ENCODE results near the gene SLC12A5.
"Not testable (repeated sequence)": the region's sequence is repeated elsewhere in the genome, so short reads cannot be mapped to it uniquely, and the experiment has no call there.

Gene SLC12A5

DNA sequence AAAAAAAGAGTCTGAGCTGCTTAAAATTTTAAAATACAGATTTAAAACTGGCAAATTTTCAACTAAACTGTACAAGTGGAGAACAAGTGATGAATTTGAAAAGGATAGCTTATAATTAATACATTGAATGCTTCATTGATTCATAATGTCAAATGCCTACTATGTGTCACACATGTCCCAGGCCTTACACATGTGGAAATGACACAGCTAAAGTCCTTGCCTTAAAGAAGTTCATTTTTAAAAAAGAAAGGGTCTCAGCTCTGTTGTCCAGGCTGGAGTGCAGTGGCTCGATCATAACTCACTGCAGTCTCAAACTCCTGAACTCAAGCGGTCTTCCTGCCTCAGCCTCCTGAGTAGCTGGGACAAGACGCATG, 55.8 kb downstream of the SLC12A5 start:
- DNase-seq: no peak

DNA sequence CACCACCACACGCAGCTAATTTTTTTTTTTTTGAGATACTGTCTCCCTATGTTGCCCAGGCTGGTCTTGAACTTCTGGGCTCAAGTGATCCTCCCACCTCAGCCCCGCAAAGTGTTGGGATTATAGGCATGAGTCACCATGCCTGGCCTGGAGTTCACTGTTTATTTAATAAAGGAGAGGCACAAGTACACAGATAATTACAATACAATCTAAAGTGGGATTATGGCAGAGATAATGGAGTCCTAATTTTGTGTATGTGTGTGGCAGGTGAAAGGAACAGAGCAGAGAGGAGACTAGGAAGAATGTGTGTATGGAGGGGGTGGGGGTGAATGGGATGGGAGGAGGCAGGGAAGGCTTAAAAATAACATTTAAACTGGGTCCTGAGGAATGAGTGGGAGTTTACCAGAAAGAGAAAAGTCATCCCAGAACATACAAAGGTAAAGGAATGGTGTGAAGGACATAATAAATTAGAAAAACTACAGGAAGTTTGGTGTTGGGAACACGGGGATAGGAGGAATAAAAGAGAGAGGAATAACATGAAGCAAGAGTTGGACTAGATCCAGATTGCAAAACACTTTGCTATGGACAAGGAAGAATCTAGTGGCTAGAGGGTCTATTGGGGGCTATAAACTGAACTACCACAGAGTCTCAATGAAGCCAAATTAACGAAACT, 56.3 kb downstream of the SLC12A5 start:
- no peak for DNase-seq

DNA sequence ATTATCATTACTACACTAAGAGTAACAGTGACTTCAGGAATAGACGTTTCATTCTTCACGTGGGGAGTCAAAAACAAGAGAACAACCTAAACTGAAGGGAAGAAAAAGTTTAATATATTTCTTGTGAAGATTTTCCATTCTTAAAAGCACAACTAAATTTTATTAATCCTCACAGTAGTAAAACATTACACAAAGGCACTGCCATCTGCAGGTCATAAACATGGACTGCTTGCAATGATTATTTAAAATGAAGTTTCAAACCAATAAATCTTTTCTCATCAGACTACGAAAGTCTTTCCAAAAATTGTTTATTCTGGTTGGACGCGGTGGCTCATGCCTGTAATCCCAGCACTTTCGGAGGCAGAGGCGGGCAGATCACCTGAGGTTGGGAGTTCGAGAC, 58.1 kb downstream of the SLC12A5 start:
- DNase-seq: no peak

DNA sequence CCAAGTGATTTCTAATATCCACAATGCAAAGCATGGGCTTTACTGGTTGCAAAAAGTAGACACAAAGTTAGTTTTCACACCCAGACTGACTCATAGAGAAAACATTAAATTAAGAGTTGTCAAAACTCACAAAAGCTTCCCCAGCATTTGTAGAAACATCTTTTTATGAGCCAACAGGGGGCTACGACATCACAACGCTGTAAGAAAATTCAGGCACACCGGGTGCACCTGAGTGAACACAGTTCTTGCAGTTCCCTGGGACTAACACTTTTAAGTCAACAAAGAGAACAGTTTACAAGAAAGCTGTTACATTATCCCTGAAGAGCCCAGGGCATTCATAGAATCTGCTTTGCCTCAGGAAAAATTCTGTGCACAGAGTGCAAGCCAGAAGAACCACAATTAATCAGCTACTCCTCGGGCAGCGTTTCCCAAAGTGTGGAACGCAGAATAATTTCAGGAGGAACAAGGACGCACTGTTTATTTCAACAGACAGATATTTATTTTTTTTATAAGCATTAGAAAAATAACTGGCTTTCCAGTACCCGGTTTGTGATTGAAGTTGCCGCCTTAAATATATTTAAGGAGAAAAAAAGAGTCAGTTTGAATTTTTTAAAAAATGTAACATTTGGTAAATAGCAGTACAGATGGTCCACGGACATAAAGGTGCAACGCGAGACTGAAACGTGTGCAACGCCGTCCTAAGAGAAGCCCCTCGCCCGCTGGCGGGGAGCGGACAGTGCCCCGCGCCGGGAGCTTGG, 59.6 kb downstream of the SLC12A5 start:
- no peak for DNase-seq

DNA sequence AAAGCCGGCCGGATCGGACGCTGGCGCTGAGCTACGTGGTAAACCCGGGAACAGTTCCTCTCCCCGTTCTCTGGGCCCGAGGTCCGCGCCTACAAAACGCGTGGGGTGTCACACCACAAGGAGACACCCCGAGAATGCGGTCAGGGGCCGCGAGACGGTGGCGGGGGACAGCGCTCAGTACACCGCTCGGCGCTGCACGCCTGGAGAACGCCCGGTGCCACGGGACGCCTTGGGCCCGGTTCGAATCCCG, 60.1 kb downstream of the SLC12A5 start:
- DNase-seq: peak; percentile 72

DNA sequence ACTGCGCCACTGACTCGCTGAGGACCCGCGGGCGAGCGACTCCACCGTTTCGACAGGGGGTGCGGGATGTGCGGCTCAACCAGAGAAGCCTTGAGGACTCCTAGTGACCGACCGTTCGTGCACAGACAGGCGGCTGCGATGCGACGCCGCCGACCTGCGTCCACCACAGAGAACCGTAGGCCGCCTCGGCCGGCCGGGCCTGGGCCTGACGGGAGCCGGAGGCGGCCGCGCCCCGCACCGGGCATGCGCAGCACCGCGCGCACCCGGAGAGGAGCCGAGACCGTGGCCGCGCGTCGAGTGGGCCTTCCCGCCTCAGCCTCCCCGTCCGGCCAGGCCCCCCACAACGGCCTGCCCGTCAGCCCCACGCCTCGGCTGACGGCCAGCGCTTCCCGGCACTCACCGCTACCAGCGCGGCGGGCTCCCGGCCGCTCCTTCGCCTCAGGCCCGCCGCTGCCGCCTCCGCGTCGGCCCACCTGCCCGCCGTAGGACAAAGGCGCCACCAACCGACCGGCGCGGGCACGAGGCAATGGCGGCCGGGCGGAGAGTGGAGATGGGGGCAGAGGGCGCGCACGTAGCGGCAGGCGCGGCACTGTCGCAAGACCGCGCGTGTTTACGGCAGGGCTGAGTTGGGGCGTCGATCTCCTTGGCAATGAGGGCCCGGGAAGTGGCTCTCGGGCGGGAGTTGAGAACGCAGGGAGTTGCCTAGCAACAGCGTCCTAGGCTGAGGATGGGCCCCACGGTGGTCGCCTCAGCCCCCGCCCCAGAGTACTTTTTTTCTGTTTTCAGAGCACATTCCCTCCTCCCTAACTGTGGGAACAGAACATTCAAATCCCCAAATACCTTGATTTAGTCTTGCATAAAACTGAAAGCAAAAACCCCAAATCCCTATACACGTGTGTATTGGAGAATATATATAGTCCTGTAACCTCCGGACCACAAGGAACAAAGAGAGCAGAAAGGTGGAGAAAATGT, 60.7 kb downstream of the SLC12A5 start, which contains the start of gene NCOA5:
Gene NCOA5, minus strand, starts transcription at position 546 of the 972 bp plus-strand sequence. CDS start 10,538 bp downstream, outside the sequence.
- peak; percentile 98 for DNase-seq

DNA sequence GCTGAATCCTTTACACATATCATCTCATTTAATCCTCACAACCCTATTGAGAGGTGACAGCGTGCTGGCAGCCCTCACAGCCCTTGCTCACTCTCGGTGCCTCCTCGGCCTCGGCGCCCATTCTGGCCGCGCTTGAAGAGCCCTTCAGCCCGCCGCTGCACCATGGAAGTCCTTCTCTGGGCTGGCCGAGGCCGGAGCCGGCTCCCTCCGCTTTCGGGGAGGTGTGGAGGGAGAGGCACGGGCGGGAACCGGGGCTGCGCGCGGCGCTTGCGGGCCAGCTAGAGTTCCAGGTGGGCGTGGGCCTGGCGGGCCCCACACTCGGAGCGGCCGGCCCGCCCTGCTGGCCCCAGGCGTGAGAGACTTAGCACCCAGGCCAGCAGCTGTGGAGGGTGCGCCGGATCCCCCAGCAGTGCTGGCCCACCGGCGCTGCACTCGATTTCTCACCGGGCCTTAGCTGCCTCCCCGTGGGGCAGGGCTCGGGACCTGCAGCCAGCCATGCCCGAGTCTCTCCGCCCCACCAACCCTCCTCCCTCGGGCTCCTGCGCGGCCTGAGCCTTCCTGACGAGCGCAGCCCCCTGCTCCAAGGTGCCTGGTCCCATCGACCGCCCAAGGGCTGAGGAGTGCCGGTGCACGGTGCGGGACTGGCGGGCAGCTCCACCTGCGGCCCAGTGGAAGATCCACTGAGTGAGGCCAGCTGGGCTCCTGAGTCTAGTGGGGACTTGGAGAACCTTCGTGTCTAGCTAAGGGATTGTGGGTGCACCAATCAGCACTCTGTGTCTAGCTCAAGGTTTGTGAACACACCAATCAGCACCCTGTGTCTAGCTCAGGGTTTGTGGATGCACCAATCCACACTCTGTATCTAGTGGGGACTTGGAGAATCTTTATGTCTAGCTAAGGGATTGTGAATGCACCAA, 62.9 kb downstream of the SLC12A5 start:
- not testable (repeated sequence) for DNase-seq

DNA sequence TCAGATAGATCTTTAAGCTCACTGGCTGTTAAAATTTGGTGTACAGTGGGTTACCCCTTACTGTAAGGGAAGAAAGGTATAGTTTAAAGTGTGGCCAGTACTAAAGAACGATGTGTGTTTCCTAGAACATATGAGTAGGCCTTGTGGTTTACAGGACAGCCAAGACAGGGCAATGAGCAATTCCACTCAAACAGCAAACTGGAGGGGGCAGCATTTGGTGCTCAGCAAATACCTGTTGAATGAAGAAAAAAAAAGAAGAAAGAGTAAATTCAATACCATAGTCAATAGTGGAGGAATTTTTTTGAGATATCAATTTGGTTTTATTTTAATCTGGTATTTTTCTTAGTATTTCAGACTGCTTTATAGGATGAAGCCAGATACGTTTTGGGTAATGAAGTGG, 64.5 kb downstream of the SLC12A5 start:
- DNase-seq: no peak

DNA sequence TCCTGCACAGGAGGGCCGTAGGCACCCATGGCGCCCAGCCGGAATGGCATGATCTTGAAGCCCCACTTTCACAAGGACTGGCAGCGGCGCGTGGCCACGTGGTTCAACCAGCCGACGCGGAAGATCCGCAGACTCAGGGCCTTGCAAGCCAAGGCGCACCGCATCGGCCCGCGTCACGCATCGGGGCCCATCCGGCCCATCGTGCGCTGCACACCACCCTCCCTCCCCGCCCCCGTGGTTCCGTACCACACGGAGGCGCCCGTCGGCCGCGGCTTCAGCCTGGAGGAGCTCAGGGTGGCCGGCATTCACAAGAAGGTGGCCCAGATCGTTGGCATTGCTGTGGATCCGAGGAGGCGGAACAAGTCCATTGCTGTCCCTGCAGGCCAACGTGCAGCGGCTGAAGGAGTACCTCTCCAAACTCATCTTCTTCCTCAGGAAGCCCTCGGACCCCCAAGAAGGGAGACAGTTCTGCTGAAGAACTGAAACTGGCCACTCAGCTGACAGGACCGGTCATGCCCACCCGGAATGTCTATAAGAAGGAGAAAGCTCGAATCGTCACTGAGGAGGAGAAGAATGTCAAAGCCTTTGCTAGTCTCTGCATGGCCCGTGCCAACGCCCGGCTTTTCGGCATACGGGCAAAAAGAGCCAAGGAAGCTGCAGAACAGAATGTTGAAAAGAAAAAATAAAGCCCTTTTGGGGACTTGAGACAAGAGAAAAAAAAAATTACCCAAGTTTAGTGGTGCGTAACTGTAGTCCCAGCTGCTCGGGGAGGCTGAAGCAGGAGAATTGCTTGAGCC, 70.7 kb downstream of the SLC12A5 start:
- DNase-seq: no peak

DNA sequence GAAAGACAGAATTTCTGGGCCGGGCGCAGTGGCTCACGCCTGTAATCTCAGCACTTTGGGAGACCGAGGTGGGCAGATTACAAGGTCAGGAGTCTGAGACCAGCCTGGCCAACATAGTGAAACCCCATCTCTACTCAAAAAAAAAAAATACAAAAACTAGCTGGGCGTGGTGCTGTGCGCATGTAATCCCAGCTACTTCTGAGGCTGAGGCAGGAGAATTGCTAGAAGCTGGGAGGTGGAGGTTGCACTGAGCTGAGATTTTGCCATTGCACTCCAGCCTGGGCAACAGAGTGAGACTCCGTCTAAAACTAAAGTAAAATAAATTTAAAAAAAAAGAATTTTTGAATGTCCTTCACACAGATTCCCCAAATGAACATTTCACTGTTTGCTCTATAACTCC, 71.4 kb downstream of the SLC12A5 start:
- DNase-seq: not testable (repeated sequence)

DNA sequence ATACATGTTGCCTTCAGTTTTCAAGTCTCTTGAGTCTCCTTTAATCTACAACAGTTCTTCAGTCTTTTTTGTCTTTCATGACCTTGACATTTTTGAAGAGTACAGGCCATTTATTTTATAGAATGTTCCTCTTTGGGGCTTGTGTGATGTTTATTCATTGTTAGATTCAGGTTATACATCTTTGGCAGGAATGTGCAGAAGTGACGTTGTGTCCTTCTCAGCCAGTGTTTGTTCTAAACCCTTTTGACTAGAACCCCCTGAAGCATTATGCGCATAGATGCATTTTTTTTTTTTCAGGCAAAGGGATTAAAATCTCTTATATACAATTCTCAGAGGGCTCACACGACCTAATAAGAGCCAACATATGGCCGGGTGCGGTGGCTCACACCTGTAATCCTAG, 72.0 kb downstream of the SLC12A5 start:
- DNase-seq: no peak

DNA sequence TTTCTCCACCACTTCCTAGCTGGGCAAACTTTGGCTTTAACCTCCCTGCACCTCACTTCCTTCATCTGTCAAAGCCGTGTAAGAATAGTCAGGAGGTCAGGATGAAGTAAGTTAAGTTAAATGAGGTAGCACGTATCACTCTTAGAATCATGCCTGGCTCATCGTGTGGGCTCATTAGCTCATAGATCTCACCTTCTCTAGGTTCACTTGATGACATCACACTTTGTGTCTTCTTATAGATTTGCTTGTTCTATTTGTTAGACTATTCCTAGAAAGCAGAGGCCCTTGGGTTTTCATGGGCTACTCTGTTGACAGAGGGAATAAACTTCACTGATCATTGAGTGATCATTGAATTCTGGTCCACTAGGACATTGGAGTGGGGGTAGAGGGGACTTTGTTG, 72.9 kb downstream of the SLC12A5 start:
- DNase-seq: no peak

DNA sequence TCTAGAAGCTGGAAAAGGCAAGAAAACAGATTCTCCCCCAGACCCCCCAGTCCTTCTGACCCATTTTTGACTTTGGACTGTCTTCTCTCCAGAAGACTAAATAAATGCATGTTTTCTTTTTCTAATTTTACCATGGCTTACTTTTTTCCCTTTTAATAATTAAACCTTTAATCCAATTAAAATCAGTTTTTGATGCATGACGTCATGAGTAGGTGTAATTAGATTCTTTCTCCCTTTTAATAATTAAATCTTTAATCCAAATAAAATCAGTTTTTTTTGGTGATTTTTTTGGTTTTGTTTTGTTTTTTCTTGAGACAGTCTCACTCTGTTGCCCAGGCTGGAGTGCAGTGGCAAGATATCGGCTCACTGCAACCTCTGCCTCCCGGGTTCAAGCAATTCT, 73.9 kb downstream of the SLC12A5 start:
- no peak for DNase-seq

DNA sequence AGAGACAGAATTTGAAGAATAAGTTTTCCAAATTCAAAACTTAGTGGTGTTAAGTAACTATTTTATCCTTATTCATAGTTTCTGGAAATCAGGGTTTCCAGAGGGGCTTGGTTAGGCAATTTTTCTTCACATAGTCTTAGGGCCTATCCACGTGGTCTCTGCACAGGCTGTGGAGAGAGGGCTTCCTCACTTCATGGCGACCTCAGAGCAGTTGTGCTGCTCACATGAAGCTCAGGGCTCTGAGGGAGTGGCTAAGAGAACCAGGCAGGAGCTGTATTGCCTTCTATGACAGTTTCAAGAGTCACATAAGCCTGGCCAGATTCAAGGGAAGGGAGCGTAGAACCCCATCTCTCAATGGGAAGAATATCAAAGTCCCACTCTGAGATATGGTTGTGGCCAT, 75.2 kb downstream of the SLC12A5 start:
- no peak for DNase-seq

DNA sequence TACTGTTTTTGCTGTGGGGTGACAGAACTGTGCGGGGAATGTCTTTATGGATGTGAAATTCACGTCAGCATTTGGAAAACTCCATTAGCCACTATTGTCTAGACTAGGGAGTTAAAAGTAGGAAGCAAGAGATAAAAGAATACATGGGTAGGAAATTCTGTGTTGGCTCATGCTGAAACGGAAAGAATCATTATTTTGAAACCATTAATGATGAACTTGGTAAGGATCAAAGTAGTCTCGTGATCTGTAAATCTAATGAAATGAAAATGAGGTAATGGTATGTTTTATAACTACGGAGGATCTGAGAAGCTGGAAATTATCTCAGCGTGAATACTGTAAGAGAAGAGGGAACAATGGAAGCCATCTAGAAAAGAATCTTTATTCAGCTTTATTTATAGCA, 78.0 kb downstream of the SLC12A5 start:
- no peak for DNase-seq

DNA sequence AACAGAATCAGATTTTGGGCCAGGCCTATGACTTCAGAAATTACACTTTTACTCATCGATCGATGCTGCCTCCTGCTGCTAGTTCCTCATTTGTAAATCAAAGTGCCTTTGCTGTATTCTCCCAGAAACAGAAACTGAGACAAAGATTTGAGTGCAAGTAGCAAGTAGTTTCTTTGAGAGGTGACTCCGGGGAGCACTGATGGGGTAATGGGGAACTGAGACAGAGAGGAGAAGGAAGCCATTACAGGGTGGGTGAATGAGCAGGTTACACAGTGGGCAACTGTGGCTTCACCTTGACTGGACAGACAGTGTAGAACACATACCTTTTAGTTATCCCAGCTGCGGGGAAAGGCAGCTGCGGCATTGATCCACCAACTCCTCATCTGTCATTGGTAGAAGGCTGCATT, 79.4 kb downstream of the SLC12A5 start:
- DNase-seq: no peak

DNA sequence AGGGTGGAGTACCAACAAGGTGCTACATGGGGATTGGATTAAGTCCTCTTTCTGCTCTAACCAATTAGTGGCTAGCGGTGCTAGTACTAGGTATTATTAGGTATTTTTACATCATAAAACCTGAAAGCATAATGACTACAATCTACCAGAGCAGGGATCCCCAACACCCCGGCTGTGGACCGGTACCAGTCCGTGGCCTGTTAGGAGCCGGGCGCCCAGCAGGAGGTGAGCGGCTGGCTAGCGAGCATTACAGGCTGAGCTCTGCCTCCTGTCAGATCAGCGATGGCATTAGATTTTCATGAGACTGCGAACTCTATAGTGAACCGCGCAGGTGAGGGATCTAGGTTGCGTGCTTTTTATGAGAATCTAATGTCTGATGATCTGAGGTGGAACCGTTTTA, 80.0 kb downstream of the SLC12A5 start:
- no peak for DNase-seq
